KOPT-K1 (cell line): ENCODE results near the gene ADAMTS12.

ENCODE experiments used
- H3K27ac ChIP-seq: fragments of 200-600 bp; sonication (generic); 2 replicates; pipeline ENCODE4 v1.5.1; 2016; ENCODE audit warnings: antibody characterized with exemption, mild to moderate bottlenecking, low read depth, low read length; ENCODE audit not compliant: poor library complexity, severe bottlenecking
- H3K36me3 ChIP-seq: fragments of 200-600 bp; sonication (generic); 2 replicates; pipeline ENCODE4 v1.5.1; 2017; ENCODE audit warnings: antibody characterized with exemption, mild to moderate bottlenecking, low read length, moderate library complexity; ENCODE audit not compliant: insufficient read depth
- H3K9me3 ChIP-seq: fragments of 200-600 bp; sonication (generic); 2 replicates; pipeline ENCODE4 v1.5.1; 2017; ENCODE audit warnings: antibody characterized with exemption, low read length, mild to moderate bottlenecking; ENCODE audit not compliant: insufficient read depth, poor library complexity, severe bottlenecking

ADAMTS12 gene

GRCh38 chr5:33594006-33594405, 297.8 kb downstream of the ADAMTS12 start:
- Histone ChIP-seq H3K9me3 (no peaks in the 10 kb centered on the region), H3K36me3 (no peaks in the 10 kb centered on the region), H3K27ac (no peak overlapping the region)

- H3K36me3 ChIP-seq, result no peaks in the 10 kb centered on the region
- H3K27ac ChIP-seq, result no peak overlapping the region
Measured at GRCh38 chr5:33592245-33592644, 299.5 kb downstream of the ADAMTS12 start.

GRCh38 chr5:33588654-33589372, 303.0 kb downstream of the ADAMTS12 start:
- no peaks in the 10 kb centered on the region for H3K36me3 ChIP-seq

More at GRCh38 chr5:33592245-33592644, 299.5 kb downstream of the ADAMTS12 start:
- H3K9me3 ChIP-seq, result no peaks in the 10 kb centered on the region

GRCh38 chr5:33583332-33583731, 308.5 kb downstream of the ADAMTS12 start:
- Histone ChIP-seq H3K9me3 (peaks cover 9% of the 10 kb centered on the region), H3K27ac (no peak overlapping the region), H3K36me3 (no peaks in the 10 kb centered on the region)

More at GRCh38 chr5:33588654-33589372, 303.0 kb downstream of the ADAMTS12 start:
- no peak overlapping the region for H3K27ac ChIP-seq
- H3K9me3 ChIP-seq, result no peaks in the 10 kb centered on the region

- no peak overlapping the region for H3K27ac ChIP-seq
- peaks cover 9% of the 10 kb centered on the region for H3K9me3 ChIP-seq
- H3K36me3 ChIP-seq, result no peaks in the 10 kb centered on the region
Measured at GRCh38 chr5:33582417-33582816, 309.4 kb downstream of the ADAMTS12 start.

GRCh38 chr5:33579789-33580188, 312.0 kb downstream of the ADAMTS12 start:
- no peaks in the 10 kb centered on the region for H3K36me3 ChIP-seq
- peaks cover 9% of the 10 kb centered on the region for H3K9me3 ChIP-seq
- H3K27ac ChIP-seq, result no peak overlapping the region

GRCh38 chr5:33579152-33579551, 312.6 kb downstream of the ADAMTS12 start:
- H3K9me3 ChIP-seq, result peaks cover 9% of the 10 kb centered on the region
- no peak overlapping the region for H3K27ac ChIP-seq
- H3K36me3 ChIP-seq, result no peaks in the 10 kb centered on the region

- Histone ChIP-seq H3K27ac (no peak overlapping the region), H3K36me3 (no peaks in the 10 kb centered on the region), H3K9me3 (peaks cover 9% of the 10 kb centered on the region)
Measured at GRCh38 chr5:33576726-33577590, 314.8 kb downstream of the ADAMTS12 start.

- Histone ChIP-seq H3K27ac (no peak overlapping the region), H3K9me3 (no peaks in the 10 kb centered on the region), H3K36me3 (no peaks in the 10 kb centered on the region)
Measured at GRCh38 chr5:33565324-33565723, 326.5 kb downstream of the ADAMTS12 start.

- Histone ChIP-seq H3K9me3 (no peaks in the 10 kb centered on the region), H3K27ac (no peak overlapping the region), H3K36me3 (no peaks in the 10 kb centered on the region)
Measured at GRCh38 chr5:33563983-33564908, 327.5 kb downstream of the ADAMTS12 start.

GRCh38 chr5:33563530-33563929, 328.3 kb downstream of the ADAMTS12 start:
- Histone ChIP-seq H3K36me3 (no peaks in the 10 kb centered on the region), H3K27ac (no peak overlapping the region), H3K9me3 (no peaks in the 10 kb centered on the region)

GRCh38 chr5:33558489-33558888, 333.3 kb downstream of the ADAMTS12 start:
- Histone ChIP-seq H3K36me3 (no peaks in the 10 kb centered on the region), H3K27ac (no peak overlapping the region), H3K9me3 (no peaks in the 10 kb centered on the region)

GRCh38 chr5:33557605-33558004, 334.2 kb downstream of the ADAMTS12 start:
- Histone ChIP-seq H3K9me3 (no peaks in the 10 kb centered on the region), H3K27ac (no peak overlapping the region), H3K36me3 (no peaks in the 10 kb centered on the region)

- H3K9me3 ChIP-seq, result no peaks in the 10 kb centered on the region
- no peak overlapping the region for H3K27ac ChIP-seq
- no peaks in the 10 kb centered on the region for H3K36me3 ChIP-seq
Measured at GRCh38 chr5:33556330-33557328, 335.2 kb downstream of the ADAMTS12 start.
